Ishikawa (cell line): ENCODE measurements around the gene MYOF.

Source experiments
- CEBPB ChIP-seq: IDR thresholded peaks from 2 replicates; pipeline ENCODE4 v1.6.1; 2012
- CREB1 ChIP-seq: IDR thresholded peaks from 2 replicates; pipeline ENCODE4 v1.6.1; 2012; ENCODE audit warnings: low read depth
- EP300 ChIP-seq: IDR thresholded peaks from 2 replicates; pipeline ENCODE4 v1.6.1; 2012; ENCODE audit warnings: borderline replicate concordance
- FOXM1 ChIP-seq: IDR thresholded peaks from 2 replicates; pipeline ENCODE4 v1.6.1; 2012; ENCODE audit warnings: low read depth, borderline replicate concordance
- MAX ChIP-seq: IDR thresholded peaks from 2 replicates; pipeline ENCODE4 v1.6.1; 2012
- NFIC ChIP-seq: IDR thresholded peaks from 2 replicates; pipeline ENCODE4 v1.6.1; 2012
- RAD21 ChIP-seq: IDR thresholded peaks from 2 replicates; pipeline ENCODE4 v1.6.1; 2012; ENCODE audit warnings: low read depth
- REST ChIP-seq: IDR thresholded peaks from 2 replicates; pipeline ENCODE4 v1.6.1; 2012; ENCODE audit warnings: low read depth, mild to moderate bottlenecking
- TAF1 ChIP-seq: IDR thresholded peaks from 2 replicates; pipeline ENCODE4 v1.6.1; 2012; ENCODE audit warnings: low read depth, mild to moderate bottlenecking
- USF1 ChIP-seq: IDR thresholded peaks from 2 replicates; pipeline ENCODE4 v1.6.1; 2012
- ZBTB7A ChIP-seq: IDR thresholded peaks from 2 replicates; pipeline ENCODE4 v1.6.1; 2012; ENCODE audit warnings: low read depth

- TF ChIP-seq RAD21: no peak
- TF ChIP-seq USF1: no peak
- no peak for TF ChIP-seq CREB1
- no peak for TF ChIP-seq NFIC
- no peak for TF ChIP-seq CEBPB
- TF ChIP-seq MAX: no peak
- TF ChIP-seq EP300: no peak
- TF ChIP-seq REST: no peak
- TF ChIP-seq FOXM1: no peak
- TF ChIP-seq ZBTB7A: no peak
- TF ChIP-seq TAF1: no peak
Measured at GRCh38 chr10:93445978-93446720, 36.0 kb downstream of the MYOF start.
